Heart left ventricle (tissue), 13 donors: ENCODE measurements around the gene C2orf78.

Source experiments
- CTCF ChIP-seq, 12 donors: fragments of 200-600 bp; sonication (generic) in 4 of 12; IDR thresholded peaks; one replicate each; pipeline versions ENCODE4 v1.5.0 to v1.8.0; 2018 to 2022; ENCODE audit warnings: antibody characterized with exemption in 12 of 12, mild to moderate bottlenecking in 5 of 12
- POLR2A ChIP-seq, 2 donors: fragments of 450-650 bp; IDR thresholded peaks; one replicate each; pipeline ENCODE4 v1.6.1; 2017; ENCODE audit warnings: antibody characterized with exemption in 2 of 2, mild to moderate bottlenecking in 2 of 2, moderate library complexity in 2 of 2
- donor health status: ischemic (EF 13 %, LVEDD 7.1; RV severe dilation, severe dysfunction).
- donor health status: DM: no; HTN: yes; CAD: no.
- donor health status: DM: no; HTN: no; CAD: no.
- donor health status: ischemic (EF 25% LVEDD 6.9; RV normal size, moderate dysfunction).
- donor health status: ischemic (EF 25% LVEDD 5.7; RV mildly dilated, moderate dysfunction).
- donor health status: ischemic (EF 35%, LVEDD 5.7; RV mildly dilated, moderate dysfunction).
- donor health status: nonischemic (EF 11% LVEDD 7.7; RV severe dilation, severe dysfunction).
- donor health status: DM: yes; HTN: yes; CAD: no.
- donor health status: PGD.
- donor health status: ischemic (EF 29% LVEDD 5.4; RV normal size, mild dysfunction).
- donor health status: nonischemic (EF 23%, LVEDD 6.1; RV moderate dilation, normal function).

DNA sequence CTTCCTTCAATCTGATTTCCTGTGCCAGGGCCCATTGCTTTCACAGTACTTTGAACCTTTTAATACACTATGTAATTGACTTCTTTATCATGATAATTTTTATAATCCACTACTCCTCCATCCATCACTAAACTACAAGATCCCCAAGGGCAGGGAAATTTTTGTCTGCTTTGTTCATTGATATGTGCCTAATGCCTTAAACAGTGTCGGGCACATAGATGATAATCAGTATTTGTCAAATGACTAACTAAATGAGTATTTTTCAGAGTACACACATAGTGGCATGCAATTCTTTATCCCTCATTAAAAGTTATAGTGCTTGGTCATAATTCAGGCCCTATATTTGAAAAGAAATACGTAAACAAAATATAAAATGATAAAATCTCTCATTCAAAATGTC lies 39.4 kb downstream of the C2orf78 start:
- TF ChIP-seq CTCF (IDR thresholded peaks at IDR 0.05) (no peak), POLR2A (IDR thresholded peaks at IDR 0.05) (no peak)
